GM12873 (cell line): Measurements from ENCODE around the gene AKIRIN2.

Experiments used
- TF ChIP-seq, protein P1 (sequence below): IDR thresholded peaks from 2 replicates; pipeline ENCODE4 v1.5.1; 2012; ENCODE audit warnings: low read depth, mild to moderate bottlenecking, moderate library complexity, low read length, control low read depth; ENCODE audit not compliant: insufficient read depth; ENCODE audit errors: missing control alignments

The AKIRIN2 gene

GRCh38 chr6:87701676-87702588 lies at the start of gene AKIRIN2:
Gene AKIRIN2, minus strand, starts transcription at chr6:87702233. Its CDS starts 549 bp downstream, at chr6:87701684.
- TF ChIP-seq, protein P1, sequence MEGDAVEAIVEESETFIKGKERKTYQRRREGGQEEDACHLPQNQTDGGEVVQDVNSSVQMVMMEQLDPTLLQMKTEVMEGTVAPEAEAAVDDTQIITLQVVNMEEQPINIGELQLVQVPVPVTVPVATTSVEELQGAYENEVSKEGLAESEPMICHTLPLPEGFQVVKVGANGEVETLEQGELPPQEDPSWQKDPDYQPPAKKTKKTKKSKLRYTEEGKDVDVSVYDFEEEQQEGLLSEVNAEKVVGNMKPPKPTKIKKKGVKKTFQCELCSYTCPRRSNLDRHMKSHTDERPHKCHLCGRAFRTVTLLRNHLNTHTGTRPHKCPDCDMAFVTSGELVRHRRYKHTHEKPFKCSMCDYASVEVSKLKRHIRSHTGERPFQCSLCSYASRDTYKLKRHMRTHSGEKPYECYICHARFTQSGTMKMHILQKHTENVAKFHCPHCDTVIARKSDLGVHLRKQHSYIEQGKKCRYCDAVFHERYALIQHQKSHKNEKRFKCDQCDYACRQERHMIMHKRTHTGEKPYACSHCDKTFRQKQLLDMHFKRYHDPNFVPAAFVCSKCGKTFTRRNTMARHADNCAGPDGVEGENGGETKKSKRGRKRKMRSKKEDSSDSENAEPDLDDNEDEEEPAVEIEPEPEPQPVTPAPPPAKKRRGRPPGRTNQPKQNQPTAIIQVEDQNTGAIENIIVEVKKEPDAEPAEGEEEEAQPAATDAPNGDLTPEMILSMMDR = no peak

DNA sequence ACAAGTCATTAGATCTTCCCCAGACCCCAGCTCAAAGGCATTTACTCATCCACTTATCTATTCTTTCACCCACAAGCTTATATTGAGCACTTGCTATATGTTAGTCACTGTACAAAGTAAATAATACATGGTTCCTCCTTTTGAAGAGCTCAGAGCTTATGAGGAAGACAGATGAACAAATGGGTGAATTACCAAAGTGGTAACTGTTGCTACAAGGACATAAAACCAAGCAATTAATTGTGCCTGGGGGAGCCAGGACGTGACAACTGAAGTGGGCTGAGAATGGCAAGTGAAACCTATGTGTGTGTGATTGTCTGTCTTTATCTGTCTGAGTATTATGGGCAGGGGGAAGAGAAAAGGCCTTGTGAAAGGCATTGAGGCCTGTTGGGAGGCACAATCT lies 45.6 kb upstream of the AKIRIN2 start:
- TF ChIP-seq, protein P1 = no peak

DNA sequence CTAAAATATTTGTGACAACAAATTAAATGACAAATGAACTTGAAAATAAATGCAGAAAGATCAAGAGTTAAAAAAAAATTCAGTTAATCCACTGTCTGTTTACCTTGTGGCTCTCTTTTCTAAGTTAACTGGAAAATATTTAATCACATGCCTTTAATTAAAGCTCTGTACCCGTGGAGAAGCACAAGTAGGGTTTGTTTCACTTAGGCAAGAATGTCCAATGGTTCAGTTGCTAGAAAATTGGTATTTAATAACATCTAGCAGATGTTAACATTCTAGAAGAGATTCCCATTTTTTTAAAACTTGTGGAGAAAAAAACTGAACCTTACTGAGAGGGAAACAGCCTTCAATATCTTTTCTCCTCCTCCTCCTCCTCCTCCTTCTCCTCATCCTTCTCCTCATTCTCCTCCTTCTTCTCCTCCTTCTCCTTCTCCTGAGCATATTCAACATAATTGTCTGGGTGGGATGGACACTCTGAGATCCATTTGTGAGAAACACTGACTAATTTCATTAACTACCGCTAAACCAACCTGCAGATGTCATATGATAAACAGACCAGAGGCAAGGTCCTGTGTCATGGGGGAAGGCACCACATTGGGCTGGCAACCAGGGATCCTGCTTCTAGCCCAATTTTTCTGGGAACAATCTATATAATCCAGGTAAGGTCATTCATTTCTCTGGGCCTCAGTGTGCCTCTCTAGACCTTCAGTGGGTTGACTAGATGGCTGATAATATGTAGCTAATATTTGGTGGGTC lies 44.1 kb upstream of the AKIRIN2 start:
- TF ChIP-seq, protein P1 = no peak

GRCh38 chr6:87743454-87743853 lies 41.4 kb upstream of the AKIRIN2 start:
- TF ChIP-seq, protein P1 = no peak

DNA sequence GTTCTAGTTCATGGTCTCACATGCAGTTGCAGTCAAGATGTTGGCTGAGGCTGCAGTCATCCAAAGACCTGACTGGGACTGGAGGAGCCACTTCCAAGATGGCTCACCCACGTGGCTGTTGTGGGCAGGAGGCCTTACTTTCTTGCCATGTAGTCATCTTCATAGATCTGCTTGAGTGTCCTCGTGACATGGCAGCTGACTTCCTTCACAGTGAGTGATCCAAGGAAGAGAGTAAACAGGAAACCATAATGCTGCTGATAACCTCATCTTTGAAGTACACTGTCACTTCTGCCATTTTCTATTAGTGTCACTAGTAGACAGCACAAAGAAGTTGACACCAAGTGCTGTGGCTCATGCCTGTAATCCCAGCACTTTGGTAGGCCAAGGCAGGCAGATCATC lies 40.1 kb upstream of the AKIRIN2 start:
- TF ChIP-seq, protein P1 = no peak

- TF ChIP-seq, protein P1 = no peak
Observed at GRCh38 chr6:87741001-87741650, 39.1 kb upstream of the AKIRIN2 start.

DNA sequence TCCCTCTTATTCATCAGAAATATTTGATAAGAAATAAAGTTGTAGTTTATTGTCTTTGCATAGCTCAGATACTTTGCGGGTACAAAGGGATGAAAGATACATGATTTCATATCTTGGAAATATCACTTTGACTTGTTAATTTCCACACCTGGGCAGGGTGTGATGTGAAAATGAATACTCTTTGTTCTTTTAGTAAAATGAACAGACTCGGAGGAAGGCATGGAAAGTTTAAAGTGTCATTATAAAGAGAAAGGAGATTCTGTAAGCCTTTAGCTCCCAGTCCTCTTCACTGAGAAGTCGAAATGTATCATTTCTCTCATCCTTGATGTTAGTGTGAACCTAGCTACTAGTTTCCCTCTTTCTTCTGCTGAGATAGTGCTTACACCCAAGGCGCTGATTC lies 36.7 kb upstream of the AKIRIN2 start:
- TF ChIP-seq, protein P1 = no peak
